HG03045 (cell line): ENCODE measurements around the gene CD2.
"Not testable (repeated sequence)": the region's sequence is repeated elsewhere in the genome, so short reads cannot be mapped to it uniquely, and the experiment has no call there.

ENCODE experiments used
- ATAC-seq: cut with Tn5 transposase; IDR thresholded peaks from one replicate; pipeline ENCODE4 v1.9.1; 2021; ENCODE audit warnings: mild to moderate bottlenecking, moderate library complexity; ENCODE audit not compliant: unreplicated experiment

Gene CD2

DNA sequence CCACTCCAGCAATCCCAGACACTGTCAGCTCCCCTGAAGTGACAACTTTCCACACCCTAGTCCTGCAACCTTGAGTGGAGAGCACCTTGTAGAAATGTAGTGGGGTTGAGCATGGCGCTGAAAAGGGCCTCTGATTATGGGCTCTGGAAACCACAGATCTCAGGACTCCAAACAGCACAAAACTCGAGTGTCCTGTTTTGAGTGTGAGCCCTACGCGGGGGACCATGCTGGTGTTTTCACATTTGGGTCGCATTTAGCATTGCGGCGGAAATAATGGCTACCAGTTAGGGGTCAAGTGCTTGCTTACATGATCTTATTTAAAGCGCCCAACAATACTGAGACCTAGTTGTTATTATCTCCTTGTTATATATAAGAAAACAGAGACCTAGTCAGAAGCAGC lies 1.9 kb downstream of the CD2 start:
- not testable (repeated sequence) for ATAC-seq

DNA sequence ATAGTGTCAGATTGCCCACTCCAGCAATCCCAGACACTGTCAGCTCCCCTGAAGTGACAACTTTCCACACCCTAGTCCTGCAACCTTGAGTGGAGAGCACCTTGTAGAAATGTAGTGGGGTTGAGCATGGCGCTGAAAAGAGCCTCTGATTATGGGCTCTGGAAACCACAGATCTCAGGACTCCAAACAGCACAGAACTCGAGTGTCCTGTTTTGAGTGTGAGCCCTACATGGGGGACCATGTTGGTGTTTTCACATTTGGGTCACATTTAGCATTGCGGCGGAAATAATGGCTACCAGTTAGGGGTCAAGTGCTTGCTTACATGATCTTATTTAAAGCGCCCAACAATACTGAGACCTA lies 4.2 kb downstream of the CD2 start:
- ATAC-seq, result not testable (repeated sequence)

- ATAC-seq, result no peak
Measured at GRCh38 chr1:116759636-116760035, 5.4 kb downstream of the CD2 start.

GRCh38 chr1:116760487-116760886 lies 6.3 kb downstream of the CD2 start:
- no peak for ATAC-seq

GRCh38 chr1:116760996-116761665 lies 6.9 kb downstream of the CD2 start:
- ATAC-seq, result no peak

GRCh38 chr1:116762281-116762680 lies 8.1 kb downstream of the CD2 start:
- ATAC-seq, result no peak

DNA sequence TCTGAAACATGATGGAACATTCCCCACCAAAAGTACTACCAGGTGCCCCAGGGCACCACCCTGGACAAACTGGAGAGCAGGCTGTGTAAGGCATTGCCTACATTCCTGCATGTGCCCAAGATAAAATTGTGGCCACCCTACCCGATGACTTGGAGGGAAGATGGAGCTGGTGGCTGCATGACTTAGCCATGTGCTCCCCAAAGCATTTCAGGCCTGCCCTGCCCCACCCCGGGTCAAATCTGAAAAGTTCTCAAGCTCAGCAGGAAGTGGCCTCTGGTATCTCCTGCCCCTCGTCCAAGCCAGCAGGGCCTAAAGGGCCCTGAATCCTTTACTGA lies 8.5 kb downstream of the CD2 start:
- no peak for ATAC-seq

DNA sequence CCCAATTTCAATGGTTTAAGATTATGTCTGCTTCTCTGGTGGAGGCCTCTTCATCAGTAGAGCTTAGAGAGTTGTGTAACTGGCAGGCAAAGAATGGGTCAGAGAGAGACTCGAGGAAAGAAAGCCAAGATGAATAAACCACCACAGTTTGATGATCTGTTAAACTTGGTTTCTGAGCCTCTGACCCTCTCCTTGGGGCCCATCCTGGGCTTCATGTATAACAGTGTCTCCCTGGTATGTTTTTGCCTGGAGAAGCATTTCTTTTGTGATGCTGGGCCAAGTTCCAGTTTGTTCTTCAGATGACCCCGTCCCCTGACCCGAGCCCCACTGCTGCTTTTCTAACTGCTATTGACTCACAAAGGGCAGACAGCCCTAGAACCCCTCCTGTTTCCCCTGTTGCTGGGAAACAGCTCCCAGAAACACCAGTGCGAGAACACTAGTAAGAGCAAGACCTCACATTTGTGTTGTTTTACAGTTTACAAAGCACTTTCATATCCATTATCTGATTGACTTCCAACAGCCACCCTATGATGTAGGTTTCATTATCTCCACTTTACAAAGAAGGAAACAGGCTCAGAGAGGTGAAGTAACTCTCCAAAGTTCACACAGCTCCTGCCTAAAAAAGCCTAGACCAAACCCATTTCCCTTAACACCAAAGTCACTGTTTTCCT lies 9.0 kb downstream of the CD2 start:
- no peak for ATAC-seq

GRCh38 chr1:116763787-116764465 lies 9.7 kb downstream of the CD2 start:
- no peak for ATAC-seq

DNA sequence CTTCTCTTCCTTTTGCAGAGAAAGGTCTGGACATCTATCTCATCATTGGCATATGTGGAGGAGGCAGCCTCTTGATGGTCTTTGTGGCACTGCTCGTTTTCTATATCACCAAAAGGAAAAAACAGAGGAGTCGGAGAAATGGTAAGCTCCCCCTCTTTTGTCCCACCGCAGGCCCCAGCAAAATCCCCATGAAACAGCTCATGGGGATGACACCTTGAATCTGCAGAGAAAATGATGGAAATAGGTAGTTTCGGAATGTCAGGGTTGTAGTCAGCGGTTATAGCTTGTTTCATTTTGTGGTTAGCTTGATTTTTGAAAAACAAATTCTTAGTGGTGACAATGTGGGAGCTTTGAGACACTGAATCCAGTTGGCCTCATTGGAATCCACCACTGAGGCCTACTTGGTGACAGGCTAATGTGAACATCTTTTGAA lies 10.3 kb downstream of the CD2 start:
- ATAC-seq, result no peak

DNA sequence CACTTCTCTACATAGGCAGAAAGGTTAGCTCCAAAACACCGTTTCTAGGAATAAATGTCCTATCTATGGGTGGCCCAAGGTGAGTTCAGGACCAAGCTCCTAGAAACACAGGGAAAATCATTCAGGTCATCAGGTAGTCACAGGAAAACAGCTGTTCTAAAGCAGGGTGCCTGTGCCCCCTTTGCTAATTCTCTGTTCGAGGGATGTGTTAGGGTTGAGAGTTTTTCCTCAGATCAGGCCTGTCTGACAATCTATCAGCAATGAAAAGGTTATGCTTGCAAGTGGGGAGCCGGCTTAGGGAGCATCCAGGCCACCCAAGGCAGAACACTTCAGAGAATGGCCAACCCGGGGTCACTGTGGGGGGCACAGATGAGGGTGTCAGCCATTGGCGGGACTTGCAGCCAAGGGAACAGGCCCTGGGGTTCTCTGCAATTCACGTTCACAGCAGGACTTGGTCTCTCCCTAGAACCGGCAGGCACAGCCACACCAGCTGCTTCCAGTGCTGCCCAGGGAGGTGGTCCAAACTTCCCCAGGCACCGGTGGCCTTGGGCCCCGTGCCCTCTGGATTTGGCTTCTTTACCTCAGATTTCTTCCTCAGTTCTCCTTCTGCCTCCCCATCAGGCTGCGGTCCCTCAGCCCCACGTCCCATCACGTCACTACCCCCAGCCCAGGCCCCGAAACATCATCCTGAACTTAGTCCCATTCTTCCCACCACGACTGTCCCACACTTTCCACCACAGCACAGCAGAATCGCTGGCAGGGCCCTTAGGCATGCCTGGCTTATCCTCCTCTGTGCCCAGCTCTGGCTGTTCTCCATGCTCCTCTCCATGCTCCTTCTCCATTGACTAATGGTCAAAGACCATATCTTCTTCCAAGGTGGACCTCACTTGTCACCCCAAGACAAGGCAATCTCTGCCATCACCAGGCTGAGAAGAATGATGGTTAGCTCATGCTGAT lies 11.0 kb downstream of the CD2 start:
- no peak for ATAC-seq

GRCh38 chr1:116765962-116766361 lies 11.7 kb downstream of the CD2 start:
- ATAC-seq, result no peak

GRCh38 chr1:116766616-116767469 lies 12.6 kb downstream of the CD2 start:
- ATAC-seq, result no peak

GRCh38 chr1:116767782-116768382 lies 13.7 kb downstream of the CD2 start:
- no peak for ATAC-seq

GRCh38 chr1:116768416-116769103 lies 14.3 kb downstream of the CD2 start:
- ATAC-seq, result no peak

GRCh38 chr1:116769104-116769452 lies 14.8 kb downstream of the CD2 start:
- ATAC-seq, result no peak

GRCh38 chr1:116769561-116769977 lies 15.3 kb downstream of the CD2 start:
- ATAC-seq, result no peak

DNA sequence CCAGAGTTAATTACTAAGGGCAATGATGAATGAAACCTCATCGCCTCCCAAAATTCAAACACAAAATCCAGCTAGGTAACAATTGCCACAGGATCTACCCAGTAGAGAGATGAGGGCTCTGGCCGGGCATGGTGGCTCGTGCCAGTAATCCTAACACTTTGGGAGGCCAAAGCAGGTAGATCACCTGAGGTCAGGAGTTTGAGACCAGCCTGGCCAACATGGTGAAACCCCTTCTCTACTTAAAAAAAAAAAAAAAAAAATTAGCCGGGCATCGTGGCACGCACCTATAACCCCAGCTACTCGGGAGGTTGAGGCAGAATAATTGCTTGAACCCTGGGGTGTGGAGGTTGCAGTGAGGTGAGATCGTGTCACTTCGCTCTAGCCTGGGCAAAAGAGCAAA lies 15.8 kb downstream of the CD2 start:
- no peak for ATAC-seq

- ATAC-seq, result no peak
Measured at GRCh38 chr1:116770625-116771024, 16.4 kb downstream of the CD2 start.
